CD4-positive, alpha-beta T cell (primary cell): Measurements from ENCODE around the gene SRPRB. TPM values are rescaled to one million over a fixed set of nuclear protein-coding genes. Genes with fewer than 3 reads are reported as not detected.

ENCODE experiments used
- ATAC-seq: fragments of 200-7000 bp; cut with Tn5 transposase; one replicate; pipeline ENCODE4 v1.10.0; 2022; ENCODE audit warnings: mild to moderate bottlenecking; ENCODE audit not compliant: poor library complexity
- CTCF ChIA-PET: fragments of 350-600 bp; sonication (Branson Sonifier 250); formaldehyde crosslinking; loops from one replicate; lab custom pipeline; 2021; ENCODE audit warnings: antibody characterized with exemption, inconsistent platforms; lab: Charles Lee
- POLR2A ChIA-PET: fragments of 350-600 bp; sonication (Branson Sonifier 250); formaldehyde crosslinking; loops from one replicate; lab custom pipeline; 2021; ENCODE audit warnings: antibody characterized with exemption, inconsistent platforms; lab: Charles Lee
- DNase-seq, 14 experiments: peaks; one replicate each; pipeline ENCODE4 v3.0.0-alpha.2; 2013 to 2020; ENCODE audit warnings: mixed read lengths in 2 of 14
- H3K27ac ChIP-seq, 2 donors: one replicate each; pipeline versions ENCODE4 v1.5.1 to v1.7.0; 2013; ENCODE audit warnings: low read length in 2 of 2, low read depth in 1 of 2, mild to moderate bottlenecking in 1 of 2
- H3K27me3 ChIP-seq, 2 experiments: 1 replicate in 1 of 2; 2 replicates in 1 of 2; pipeline versions ENCODE4 v1.6.1 to v1.7.0; 2013; ENCODE audit warnings: low read length in 2 of 2, control low read depth in 1 of 2, mild to moderate bottlenecking in 1 of 2, moderate library complexity in 1 of 2; ENCODE audit not compliant: insufficient read depth in 2 of 2, control insufficient read depth in 1 of 2
- H3K36me3 ChIP-seq: one replicate; pipeline ENCODE4 v1.6.1; 2013; ENCODE audit warnings: low read length, control low read depth; ENCODE audit not compliant: insufficient read depth
- H3K4me1 ChIP-seq: one replicate; pipeline ENCODE4 v1.6.1; 2013; ENCODE audit warnings: low read length, control low read depth; ENCODE audit not compliant: insufficient read depth
- H3K4me3 ChIP-seq: one replicate; pipeline ENCODE4 v1.5.1; 2013; ENCODE audit warnings: mild to moderate bottlenecking, low read length, moderate library complexity
- H3K9me3 ChIP-seq, 2 experiments: 1 replicate in 1 of 2; 2 replicates in 1 of 2; pipeline versions ENCODE4 v1.6.1 to v1.7.0; 2013; ENCODE audit warnings: low read length in 2 of 2, mild to moderate bottlenecking in 2 of 2, control low read depth in 1 of 2, moderate library complexity in 1 of 2; ENCODE audit not compliant: control insufficient read depth in 1 of 2, insufficient read depth in 1 of 2
- H3K27ac Mint-ChIP-seq: one replicate; pipeline ENCODE4 v1.8.0; 2020; ENCODE audit warnings: mixed read lengths
- H3K27me3 Mint-ChIP-seq: one replicate; pipeline ENCODE4 v1.8.0; 2021; ENCODE audit warnings: mixed read lengths
- H3K36me3 Mint-ChIP-seq: one replicate; pipeline ENCODE4 v1.8.0; 2021; ENCODE audit warnings: low read depth, mixed read lengths
- H3K4me1 Mint-ChIP-seq: one replicate; pipeline ENCODE4 v1.8.0; 2021; ENCODE audit warnings: low read depth, mixed read lengths
- H3K4me3 Mint-ChIP-seq: one replicate; pipeline ENCODE4 v1.8.0; 2020; ENCODE audit warnings: mild to moderate bottlenecking, mixed read lengths
- H3K9me3 Mint-ChIP-seq: one replicate; pipeline ENCODE4 v1.8.0; 2020; ENCODE audit warnings: mixed read lengths
- intact Hi-C, 2 experiments: fragments of 100-400 bp; cut with DNase I in 1 of 2; cut with micrococcal nuclease in 1 of 2; formaldehyde crosslinking; loops; one replicate each; pipeline versions ENCODE4 v1.15.1 to v1.9.0; 2023 to 2025; cut with DNase I, micrococcal nuclease
- total RNA-seq, 174 experiments: library from RNA in 2 of 174; stranded (reverse) in 2 of 174; gene quantifications; one replicate each; pipeline ENCODE4 v1.2.3 and lab custom pipeline; 2021 to 2026
- TF ChIP-seq, protein P1 (sequence below): fragments of 200-600 bp; IDR thresholded peaks from one replicate; pipeline ENCODE4 v1.8.0; 2022; ENCODE audit warnings: antibody characterized with exemption, mild to moderate bottlenecking

The SRPRB gene
- total RNA-seq, 2 experiments from 2014 or later = 19.1 to 19.9 TPM

DNA sequence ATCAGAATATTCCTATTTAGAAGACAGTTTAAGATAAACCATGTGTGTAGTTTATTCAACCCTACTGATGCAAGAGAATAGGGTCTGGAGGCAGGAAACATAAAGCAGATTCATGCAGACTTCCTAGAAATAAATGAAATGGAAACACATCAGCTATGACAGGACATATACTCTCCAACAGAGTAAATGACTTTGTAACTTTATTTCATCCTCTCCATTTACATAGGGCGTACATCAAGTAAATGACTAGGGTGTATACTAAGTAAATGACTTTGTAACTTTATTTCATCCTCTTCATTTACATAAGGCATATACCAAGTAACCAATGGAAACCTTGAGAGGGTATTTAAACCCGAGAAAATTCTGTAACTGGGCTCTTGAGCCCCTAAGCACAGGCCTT is 17.6 kb upstream of the SRPRB start:
- no peak for ATAC-seq
- no peaks in the 10 kb centered on the region for H3K4me1 Mint-ChIP-seq
- ChIA-PET CTCF (no interaction called here), POLR2A (no interaction called here)
- no peak for DNase-seq
- no peaks in the 10 kb centered on the region for H3K36me3 Mint-ChIP-seq
- Histone ChIP-seq H3K36me3 (no peaks in the 10 kb centered on the region), H3K4me3 (no peak overlapping the region), H3K4me1 (no peaks in the 10 kb centered on the region), H3K9me3 (peaks cover 5 to 10% of the 10 kb centered on the region in 2 experiments), H3K27ac (no peak overlapping the region), H3K27me3 (peaks cover 0 to 7% of the 10 kb centered on the region in 2 experiments)
- intact Hi-C loops = no loop called here
- H3K27me3 Mint-ChIP-seq = peaks cover 37% of the 10 kb centered on the region
- no peak overlapping the region for H3K4me3 Mint-ChIP-seq
- peaks cover 6% of the 10 kb centered on the region for H3K9me3 Mint-ChIP-seq
- H3K27ac Mint-ChIP-seq = no peak overlapping the region
- TF ChIP-seq, protein P1, sequence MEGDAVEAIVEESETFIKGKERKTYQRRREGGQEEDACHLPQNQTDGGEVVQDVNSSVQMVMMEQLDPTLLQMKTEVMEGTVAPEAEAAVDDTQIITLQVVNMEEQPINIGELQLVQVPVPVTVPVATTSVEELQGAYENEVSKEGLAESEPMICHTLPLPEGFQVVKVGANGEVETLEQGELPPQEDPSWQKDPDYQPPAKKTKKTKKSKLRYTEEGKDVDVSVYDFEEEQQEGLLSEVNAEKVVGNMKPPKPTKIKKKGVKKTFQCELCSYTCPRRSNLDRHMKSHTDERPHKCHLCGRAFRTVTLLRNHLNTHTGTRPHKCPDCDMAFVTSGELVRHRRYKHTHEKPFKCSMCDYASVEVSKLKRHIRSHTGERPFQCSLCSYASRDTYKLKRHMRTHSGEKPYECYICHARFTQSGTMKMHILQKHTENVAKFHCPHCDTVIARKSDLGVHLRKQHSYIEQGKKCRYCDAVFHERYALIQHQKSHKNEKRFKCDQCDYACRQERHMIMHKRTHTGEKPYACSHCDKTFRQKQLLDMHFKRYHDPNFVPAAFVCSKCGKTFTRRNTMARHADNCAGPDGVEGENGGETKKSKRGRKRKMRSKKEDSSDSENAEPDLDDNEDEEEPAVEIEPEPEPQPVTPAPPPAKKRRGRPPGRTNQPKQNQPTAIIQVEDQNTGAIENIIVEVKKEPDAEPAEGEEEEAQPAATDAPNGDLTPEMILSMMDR = no peak

DNA sequence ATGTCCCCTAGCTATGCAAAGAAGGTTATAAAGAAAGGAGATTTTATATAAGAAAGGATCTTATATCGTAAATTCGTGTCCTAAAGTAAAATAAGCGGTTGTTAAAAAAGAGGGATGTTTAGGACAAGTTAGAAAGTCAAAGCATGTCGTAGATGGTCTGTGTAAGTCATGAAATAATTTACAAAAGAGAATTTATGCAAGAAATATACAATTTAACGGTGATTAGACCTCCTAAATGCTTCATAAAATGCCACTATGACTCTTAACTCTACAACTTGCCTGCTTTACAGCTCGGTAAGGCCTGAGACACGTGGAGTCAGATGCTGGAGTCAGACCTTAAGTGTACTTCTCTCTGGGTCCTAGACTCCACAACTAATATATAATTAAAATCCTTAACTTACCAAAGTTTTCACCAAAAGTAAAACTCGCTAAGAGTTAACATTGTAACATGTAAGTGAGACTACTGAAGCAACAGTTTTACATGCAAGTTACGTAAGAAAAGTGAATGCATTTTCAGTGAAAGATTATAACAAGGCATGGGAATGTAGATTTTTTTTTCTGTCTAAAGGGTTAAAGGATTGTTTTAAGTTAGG is 13.3 kb upstream of the SRPRB start:
- H3K9me3 ChIP-seq = peaks cover 0 to 10% of the 10 kb centered on the region in 2 experiments
- Mint-ChIP-seq H3K27me3 (peaks cover 29% of the 10 kb centered on the region), H3K4me3 (no peak overlapping the region), H3K27ac (no peak overlapping the region), H3K9me3 (peaks cover 6% of the 10 kb centered on the region), H3K36me3 (no peaks in the 10 kb centered on the region), H3K4me1 (no peaks in the 10 kb centered on the region)
- CTCF ChIA-PET = no interaction called here
- H3K4me3 ChIP-seq = no peak overlapping the region
- H3K27me3 ChIP-seq = peaks cover 0 to 7% of the 10 kb centered on the region in 2 experiments
- TF ChIP-seq, protein P1 = no peak
- ATAC-seq (no peak), DNase-seq (no peak)
- intact Hi-C loops = no loop called here
- no peak overlapping the region for H3K27ac ChIP-seq
- no peaks in the 10 kb centered on the region for H3K4me1 ChIP-seq
- POLR2A ChIA-PET = no interaction called here
- H3K36me3 ChIP-seq = no peaks in the 10 kb centered on the region

DNA sequence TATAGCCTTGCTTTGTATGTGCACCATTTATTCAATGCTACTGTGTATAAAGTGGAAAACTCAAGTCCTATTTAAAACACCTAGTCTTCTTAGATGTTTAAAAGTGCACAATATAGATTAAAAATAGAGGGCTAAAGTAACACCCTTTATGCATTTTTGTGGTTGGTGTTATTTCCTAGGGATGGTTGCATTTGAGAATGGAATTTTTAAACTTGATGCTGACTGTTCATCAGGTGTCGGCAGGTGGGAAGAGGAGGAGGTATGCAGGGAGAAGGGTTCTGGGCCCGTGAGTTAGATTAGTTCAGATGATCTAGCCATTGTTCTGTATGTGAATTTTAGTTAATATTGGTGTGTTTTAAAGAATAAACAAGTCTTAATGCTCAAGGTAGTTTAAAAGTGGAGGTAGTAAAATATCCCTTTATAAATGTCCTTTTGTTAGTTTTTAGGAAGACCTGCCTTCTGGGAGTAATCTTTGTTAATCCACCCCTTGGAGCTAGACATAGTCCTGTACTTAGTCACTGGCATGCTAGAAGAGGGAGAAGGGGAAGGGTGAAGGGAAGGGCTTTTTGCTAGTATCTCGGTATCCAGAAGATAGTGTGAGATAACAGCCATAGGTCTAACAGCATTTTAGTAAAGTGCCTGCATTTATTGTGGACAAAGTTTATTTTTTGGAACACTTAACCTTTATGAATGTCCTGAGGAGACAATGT is 8.1 kb upstream of the SRPRB start:
- H3K4me1 Mint-ChIP-seq = no peaks in the 10 kb centered on the region
- peaks cover 4% of the 10 kb centered on the region for H3K9me3 Mint-ChIP-seq
- Histone ChIP-seq H3K36me3 (no peaks in the 10 kb centered on the region), H3K27ac (no peak overlapping the region), H3K27me3 (no peaks in the 10 kb centered on the region), H3K4me1 (no peaks in the 10 kb centered on the region), H3K9me3 (no peaks in the 10 kb centered on the region), H3K4me3 (no peak overlapping the region)
- intact Hi-C loops = no loop called here
- DNase-seq = no peak
- POLR2A ChIA-PET = no interaction called here
- H3K27ac Mint-ChIP-seq = no peak overlapping the region
- ATAC-seq = no peak
- TF ChIP-seq, protein P1 = no peak
- CTCF ChIA-PET = no interaction called here
- peaks cover 30% of the 10 kb centered on the region for H3K27me3 Mint-ChIP-seq
- H3K4me3 Mint-ChIP-seq = no peak overlapping the region
- H3K36me3 Mint-ChIP-seq = no peaks in the 10 kb centered on the region
